Panc1 (cell line): ENCODE results near the gene SLC12A8.

Experiments
- SIN3A ChIP-seq: IDR thresholded peaks from 2 replicates; pipeline ENCODE4 v1.6.1; 2012; ENCODE audit warnings: low read depth, mild to moderate bottlenecking, low read length, moderate library complexity, borderline replicate concordance; ENCODE audit not compliant: insufficient read depth
- TF ChIP-seq, protein P1 (sequence below): fragments of 450-650 bp; IDR thresholded peaks from 2 replicates; pipeline ENCODE4 v1.5.1; 2017; ENCODE audit warnings: mild to moderate bottlenecking

DNA sequence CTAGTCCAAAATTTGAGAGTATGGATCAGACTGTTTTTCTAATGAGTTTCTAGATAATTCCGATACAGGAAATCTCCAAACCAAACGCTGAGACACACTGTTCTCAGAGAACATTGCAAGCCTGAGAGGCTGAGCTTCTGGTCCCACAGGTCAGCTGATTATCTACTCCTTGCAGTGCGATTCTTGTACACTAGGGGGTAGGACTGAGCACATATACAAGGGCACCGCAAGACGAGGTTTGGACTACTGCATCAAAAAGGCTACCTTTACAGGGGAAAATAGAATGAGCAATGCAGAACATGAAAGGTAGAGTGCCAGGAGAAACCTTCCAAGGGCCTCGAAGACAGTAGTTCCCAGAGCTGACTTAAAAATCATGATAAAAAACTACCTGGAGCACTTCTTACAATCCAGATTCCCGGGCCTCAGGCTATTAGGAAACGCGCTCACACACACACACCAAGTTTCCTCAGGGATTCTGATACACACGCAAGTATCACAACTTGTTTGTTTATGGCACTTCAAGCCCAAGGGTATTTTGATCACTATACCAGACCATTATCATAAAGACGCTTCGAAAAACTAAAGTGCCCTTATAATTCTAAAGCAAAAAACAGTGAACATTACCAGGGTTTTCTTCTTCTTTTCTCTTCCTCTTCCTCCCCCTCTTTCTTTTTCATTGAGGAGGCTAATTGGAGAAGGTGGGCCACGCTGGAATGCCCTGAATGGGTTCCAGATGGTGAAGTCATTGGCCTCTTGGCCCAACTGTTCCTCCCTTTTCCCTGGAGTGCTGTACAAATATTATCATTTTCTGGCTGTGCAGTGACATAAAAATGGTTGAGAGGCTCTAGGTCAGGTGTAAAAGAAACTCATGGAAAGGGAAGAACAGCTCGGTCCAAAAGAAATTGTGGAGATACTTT, 61.8 kb downstream of the SLC12A8 start:
- TF ChIP-seq, protein P1, sequence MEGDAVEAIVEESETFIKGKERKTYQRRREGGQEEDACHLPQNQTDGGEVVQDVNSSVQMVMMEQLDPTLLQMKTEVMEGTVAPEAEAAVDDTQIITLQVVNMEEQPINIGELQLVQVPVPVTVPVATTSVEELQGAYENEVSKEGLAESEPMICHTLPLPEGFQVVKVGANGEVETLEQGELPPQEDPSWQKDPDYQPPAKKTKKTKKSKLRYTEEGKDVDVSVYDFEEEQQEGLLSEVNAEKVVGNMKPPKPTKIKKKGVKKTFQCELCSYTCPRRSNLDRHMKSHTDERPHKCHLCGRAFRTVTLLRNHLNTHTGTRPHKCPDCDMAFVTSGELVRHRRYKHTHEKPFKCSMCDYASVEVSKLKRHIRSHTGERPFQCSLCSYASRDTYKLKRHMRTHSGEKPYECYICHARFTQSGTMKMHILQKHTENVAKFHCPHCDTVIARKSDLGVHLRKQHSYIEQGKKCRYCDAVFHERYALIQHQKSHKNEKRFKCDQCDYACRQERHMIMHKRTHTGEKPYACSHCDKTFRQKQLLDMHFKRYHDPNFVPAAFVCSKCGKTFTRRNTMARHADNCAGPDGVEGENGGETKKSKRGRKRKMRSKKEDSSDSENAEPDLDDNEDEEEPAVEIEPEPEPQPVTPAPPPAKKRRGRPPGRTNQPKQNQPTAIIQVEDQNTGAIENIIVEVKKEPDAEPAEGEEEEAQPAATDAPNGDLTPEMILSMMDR, result peak; percentile 92
- no peak for TF ChIP-seq SIN3A
